Measurements from ENCODE around the gene CALCOCO1. TPM values are rescaled to one million over a fixed set of nuclear protein-coding genes. Genes with fewer than 3 reads are reported as not detected.

Gene CALCOCO1
- total RNA-seq, 1 donor: 167 TPM

- Histone ChIP-seq H3K36me3 (ENCODE audit: insufficient read depth, low read length) (peaks cover 64% of the 10 kb centered on the region), H3K27me3 (ENCODE audit: insufficient read depth, low read length) (no peaks in the 10 kb centered on the region), H4K20me1 (ENCODE audit: insufficient read depth, low read length) (peaks cover 10% of the 10 kb centered on the region), H3K4me3 (ENCODE audit: insufficient read depth, low read length) (no peak overlapping the region), H3K79me2 (ENCODE audit: insufficient read depth, low read length) (peaks cover 60% of the 10 kb centered on the region), H2AFZ (ENCODE audit: low read length) (no peak overlapping the region), H3K9me3 (ENCODE audit: low read depth, low read length) (no peaks in the 10 kb centered on the region), H3K4me1 (ENCODE audit: insufficient read depth, low read length) (peaks cover 18% of the 10 kb centered on the region), H3K4me2 (ENCODE audit: insufficient read depth, low read length) (no peak overlapping the region), H3K27ac (ENCODE audit: low read depth, low read length) (peak overlapping the region; percentile 41)
- peak; percentile 94 for DNase-seq (ENCODE audit: insufficient read length, low spot score, missing footprints)
- no peak for TF ChIP-seq CTCF (IDR thresholded peaks at IDR 0.05; ENCODE audit: extremely low read depth, low read depth, low read length)
Measured at GRCh38 chr12:53670971-53671370, 56.3 kb downstream of the CALCOCO1 start.

- Histone ChIP-seq H3K9me3 (ENCODE audit: low read depth, low read length) (no peaks in the 10 kb centered on the region), H2AFZ (ENCODE audit: low read length) (no peak overlapping the region), H4K20me1 (ENCODE audit: insufficient read depth, low read length) (peaks cover 10% of the 10 kb centered on the region), H3K36me3 (ENCODE audit: insufficient read depth, low read length) (peaks cover 69% of the 10 kb centered on the region), H3K4me2 (ENCODE audit: insufficient read depth, low read length) (no peak overlapping the region), H3K4me1 (ENCODE audit: insufficient read depth, low read length) (peaks cover 18% of the 10 kb centered on the region), H3K4me3 (ENCODE audit: insufficient read depth, low read length) (no peak overlapping the region), H3K27me3 (ENCODE audit: insufficient read depth, low read length) (no peaks in the 10 kb centered on the region), H3K79me2 (ENCODE audit: insufficient read depth, low read length) (peaks cover 54% of the 10 kb centered on the region), H3K27ac (ENCODE audit: low read depth, low read length) (no peak overlapping the region)
- no peak for DNase-seq (ENCODE audit: insufficient read length, low spot score, missing footprints)
- no peak for TF ChIP-seq CTCF (IDR thresholded peaks at IDR 0.05; ENCODE audit: extremely low read depth, low read depth, low read length)
Measured at GRCh38 chr12:53670308-53670707, 56.9 kb downstream of the CALCOCO1 start.

GRCh38 chr12:53667080-53667479 is 60.2 kb downstream of the CALCOCO1 start:
- H3K79me2 ChIP-seq (ENCODE audit: insufficient read depth, low read length): peaks cover 27% of the 10 kb centered on the region
- TF ChIP-seq CTCF (IDR thresholded peaks at IDR 0.05; ENCODE audit: extremely low read depth, low read depth, low read length): no peak
- peaks cover 9% of the 10 kb centered on the region for H3K4me1 ChIP-seq (ENCODE audit: insufficient read depth, low read length)
- H3K36me3 ChIP-seq (ENCODE audit: insufficient read depth, low read length): peaks cover 75% of the 10 kb centered on the region
- no peak for DNase-seq (ENCODE audit: insufficient read length, low spot score, missing footprints)
- H3K4me2 ChIP-seq (ENCODE audit: insufficient read depth, low read length): no peak overlapping the region
- H3K4me3 ChIP-seq (ENCODE audit: insufficient read depth, low read length): no peak overlapping the region
- no peaks in the 10 kb centered on the region for H3K27me3 ChIP-seq (ENCODE audit: insufficient read depth, low read length)
- no peak overlapping the region for H2AFZ ChIP-seq (ENCODE audit: low read length)
- H4K20me1 ChIP-seq (ENCODE audit: insufficient read depth, low read length): peaks cover 10% of the 10 kb centered on the region
- no peaks in the 10 kb centered on the region for H3K9me3 ChIP-seq (ENCODE audit: low read depth, low read length)
- H3K27ac ChIP-seq (ENCODE audit: low read depth, low read length): no peak overlapping the region

- no peak for DNase-seq (ENCODE audit: insufficient read length, low spot score, missing footprints)
- H3K36me3 ChIP-seq (ENCODE audit: insufficient read depth, low read length): peaks cover 54% of the 10 kb centered on the region
- peaks cover 6% of the 10 kb centered on the region for H3K4me1 ChIP-seq (ENCODE audit: insufficient read depth, low read length)
- peaks cover 10% of the 10 kb centered on the region for H3K79me2 ChIP-seq (ENCODE audit: insufficient read depth, low read length)
- no peaks in the 10 kb centered on the region for H3K9me3 ChIP-seq (ENCODE audit: low read depth, low read length)
- H4K20me1 ChIP-seq (ENCODE audit: insufficient read depth, low read length): peaks cover 4% of the 10 kb centered on the region
- no peak overlapping the region for H3K4me3 ChIP-seq (ENCODE audit: insufficient read depth, low read length)
- no peaks in the 10 kb centered on the region for H3K27me3 ChIP-seq (ENCODE audit: insufficient read depth, low read length)
- TF ChIP-seq CTCF (IDR thresholded peaks at IDR 0.05; ENCODE audit: extremely low read depth, low read depth, low read length): no peak
- no peak overlapping the region for H3K27ac ChIP-seq (ENCODE audit: low read depth, low read length)
- no peak overlapping the region for H2AFZ ChIP-seq (ENCODE audit: low read length)
- no peak overlapping the region for H3K4me2 ChIP-seq (ENCODE audit: insufficient read depth, low read length)
Measured at GRCh38 chr12:53664936-53665335, 62.3 kb downstream of the CALCOCO1 start.
